HT1080 (cell line): ENCODE results near the gene PHAF1. TPM values are rescaled to one million over a fixed set of nuclear protein-coding genes. Genes with fewer than 3 reads are reported as not detected.
A peak's percentile ranks its signal among the peaks of the same experiment; 100 is the strongest.

ENCODE experiments used
- DNase-seq: peaks from one replicate; pipeline ENCODE4 v3.0.0-alpha.2; 2015; ENCODE audit warnings: low read depth
- total RNA-seq: library from RNA; depleted of rRNA; stranded (reverse); fragments of >200 nt; shearing (Covaris generic); gene quantifications from 2 replicates; pipeline ENCODE4 v1.2.3, GENCODE V29; 2014

PHAF1 gene
- total RNA-seq, 1 experiment from 2014 or later = 23.8 TPM

GRCh38 chr16:67177743-67178699, 68.3 kb downstream of the PHAF1 start:
- no peak for DNase-seq

GRCh38 chr16:67179421-67180080, 69.8 kb downstream of the PHAF1 start:
- DNase-seq = no peak

- no peak for DNase-seq
Measured at GRCh38 chr16:67180166-67180565, 70.4 kb downstream of the PHAF1 start.

- DNase-seq = peak; percentile 68
Measured at GRCh38 chr16:67181346-67181745, 71.6 kb downstream of the PHAF1 start.

GRCh38 chr16:67182288-67182687, 72.5 kb downstream of the PHAF1 start:
- no peak for DNase-seq

- DNase-seq = no peak
Measured at GRCh38 chr16:67183284-67183626, 73.5 kb downstream of the PHAF1 start.

GRCh38 chr16:67183627-67184452, 74.1 kb downstream of the PHAF1 start, which contains the start of gene MATCAP1:
Gene MATCAP1, minus strand, starts transcription at chr16:67183963. Its CDS starts 3,353 bp downstream, at chr16:67180610.
- peak; percentile 97 for DNase-seq

GRCh38 chr16:67184453-67184994, 74.8 kb downstream of the PHAF1 start:
- DNase-seq = no peak

- peak; percentile 88 for DNase-seq
Measured at GRCh38 chr16:67184995-67185650, 75.4 kb downstream of the PHAF1 start.

GRCh38 chr16:67185651-67186134, 76.0 kb downstream of the PHAF1 start:
- no peak for DNase-seq

GRCh38 chr16:67186550-67186950, 76.8 kb downstream of the PHAF1 start:
- peak; percentile 79 for DNase-seq

GRCh38 chr16:67187175-67187890, 77.6 kb downstream of the PHAF1 start:
- DNase-seq = no peak

- DNase-seq = no peak
Measured at GRCh38 chr16:67188323-67188722, 78.6 kb downstream of the PHAF1 start.

- no peak for DNase-seq
Measured at GRCh38 chr16:67188798-67189197, 79.1 kb downstream of the PHAF1 start.

GRCh38 chr16:67190041-67190440, 80.3 kb downstream of the PHAF1 start, which contains the start of gene EXOC3L1:
Gene EXOC3L1, minus strand, starts transcription at chr16:67190136. Its CDS starts 460 bp downstream, at chr16:67189676.
- DNase-seq = no peak

- no peak for DNase-seq
Measured at GRCh38 chr16:67190448-67191399, 81.0 kb downstream of the PHAF1 start.

GRCh38 chr16:67191411-67191994, 81.8 kb downstream of the PHAF1 start:
- no peak for DNase-seq

GRCh38 chr16:67191995-67192681, 82.4 kb downstream of the PHAF1 start, which contains the start of gene E2F4:
Gene E2F4, plus strand, starts transcription at chr16:67192155. Its CDS starts 73 bp downstream, at chr16:67192228.
- DNase-seq = peak; percentile 82
